ENCODE results near the gene NMT2. TPM values are rescaled to one million over a fixed set of nuclear protein-coding genes. Genes with fewer than 3 reads are reported as not detected.

The NMT2 gene
- total RNA-seq, 2 donors from 2014 or later, result 18.4 to 35.6 TPM

DNA sequence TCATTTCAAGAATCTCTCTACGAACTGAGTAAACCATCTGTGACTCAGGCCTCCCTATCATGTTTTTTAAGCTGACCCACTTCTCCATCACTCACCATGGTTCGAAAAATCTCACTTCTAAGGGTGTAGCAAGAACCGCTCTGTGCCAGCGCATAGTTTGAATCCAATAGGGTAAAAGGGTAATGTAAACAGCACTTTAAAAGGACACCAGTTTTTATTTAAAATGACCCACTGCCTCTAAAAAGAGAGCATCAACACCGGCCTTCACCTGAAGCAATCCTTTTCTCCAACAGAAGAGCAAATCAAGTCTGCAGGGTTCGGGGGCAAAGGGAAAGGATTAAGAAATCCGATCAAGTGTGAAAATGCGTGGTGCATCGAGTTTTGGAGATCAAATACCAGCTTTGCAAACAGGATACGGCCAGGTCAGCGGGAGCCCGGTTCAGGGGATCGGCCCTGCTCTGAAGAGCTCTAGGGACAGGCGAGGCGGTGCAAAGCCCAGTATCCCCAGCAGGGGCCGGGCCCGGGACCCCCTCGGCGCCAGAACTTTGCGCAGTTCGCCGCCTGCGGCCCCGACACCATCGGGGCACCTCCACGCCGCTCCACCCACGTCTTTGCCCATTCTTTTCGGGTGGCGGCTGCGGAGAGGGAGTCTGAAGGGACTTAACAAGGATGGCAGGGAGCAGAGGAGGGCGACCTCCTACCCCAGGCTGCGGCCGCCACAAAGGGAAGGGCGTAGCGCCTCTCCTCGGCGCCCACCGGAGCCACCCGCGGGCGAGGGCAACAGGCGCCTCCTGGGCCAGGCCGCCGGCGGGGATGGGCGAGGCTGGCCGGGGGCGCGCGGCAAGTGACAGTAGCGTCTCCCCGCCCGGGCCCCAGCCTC lies 842 bp downstream of the NMT2 start:
- H3K4me3 Mint-ChIP-seq, result peak overlapping the region; percentile 100
- peaks cover 6% of the 10 kb centered on the region for H3K36me3 Mint-ChIP-seq (ENCODE audit: low read depth)
- H3K9me3 Mint-ChIP-seq, result no peaks in the 10 kb centered on the region
- no peaks in the 10 kb centered on the region for H3K27me3 Mint-ChIP-seq
- peak overlapping the region; percentile 99 for H3K27ac Mint-ChIP-seq
- ATAC-seq (replicated peaks), result peak; percentile 75
- H3K4me1 Mint-ChIP-seq, result peaks cover 38% of the 10 kb centered on the region

- Mint-ChIP-seq H3K27me3 (no peaks in the 10 kb centered on the region), H3K4me3 (peak overlapping the region; percentile 100), H3K36me3 (ENCODE audit: low read depth) (peaks cover 6% of the 10 kb centered on the region), H3K4me1 (peaks cover 34% of the 10 kb centered on the region), H3K9me3 (no peaks in the 10 kb centered on the region), H3K27ac (peak overlapping the region; percentile 99)
- no peak for ATAC-seq (replicated peaks)
Observed at GRCh38 chr10:15166325-15166724, 2.2 kb downstream of the NMT2 start.

DNA sequence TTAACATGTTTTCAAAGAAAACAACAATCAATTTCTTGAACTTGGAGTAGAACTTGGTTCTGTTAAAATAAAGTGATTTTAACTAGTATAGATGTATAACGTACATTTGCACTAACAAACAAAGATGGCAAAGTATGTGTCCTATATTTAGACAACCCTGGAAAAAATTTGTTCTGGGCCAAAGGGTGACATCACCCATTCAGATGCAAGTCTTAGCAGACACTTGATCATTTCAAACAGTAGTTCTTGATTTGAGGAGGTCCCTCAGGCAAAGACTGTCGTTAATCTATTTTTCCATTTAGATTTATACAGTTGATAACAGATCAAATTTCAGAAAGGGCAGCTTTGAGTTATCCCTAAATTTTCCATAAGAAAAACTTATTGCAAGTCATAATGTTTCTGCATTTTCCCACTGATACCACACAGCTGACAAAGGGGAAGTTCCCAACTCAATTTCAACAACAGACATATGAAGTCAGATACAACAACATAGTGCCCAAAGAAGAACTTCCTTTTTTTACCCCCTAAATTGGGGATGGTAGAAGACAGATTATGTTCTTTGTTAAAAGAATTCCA lies 5.2 kb downstream of the NMT2 start:
- Mint-ChIP-seq H3K27me3 (no peaks in the 10 kb centered on the region), H3K27ac (no peak overlapping the region)

GRCh38 chr10:15158972-15159371 lies 9.5 kb downstream of the NMT2 start:
- H3K4me1 Mint-ChIP-seq, result peaks cover 10% of the 10 kb centered on the region
- ATAC-seq (replicated peaks), result no peak
- H3K27me3 Mint-ChIP-seq, result no peaks in the 10 kb centered on the region

More for the DNA sequence above, 5.2 kb downstream of the NMT2 start:
- no peak overlapping the region for H3K4me3 Mint-ChIP-seq
- peaks cover 6% of the 10 kb centered on the region for H3K36me3 Mint-ChIP-seq (ENCODE audit: low read depth)
- H3K9me3 Mint-ChIP-seq, result no peaks in the 10 kb centered on the region
- peaks cover 22% of the 10 kb centered on the region for H3K4me1 Mint-ChIP-seq
- no peak for ATAC-seq (replicated peaks)

GRCh38 chr10:15158448-15158847 lies 10.0 kb downstream of the NMT2 start:
- H3K36me3 Mint-ChIP-seq (ENCODE audit: low read depth), result peaks cover 6% of the 10 kb centered on the region
- ATAC-seq (replicated peaks), result no peak
- no peak overlapping the region for H3K4me3 Mint-ChIP-seq

More at GRCh38 chr10:15158972-15159371, 9.5 kb downstream of the NMT2 start:
- no peak overlapping the region for H3K27ac Mint-ChIP-seq
- peaks cover 6% of the 10 kb centered on the region for H3K36me3 Mint-ChIP-seq (ENCODE audit: low read depth)
- no peaks in the 10 kb centered on the region for H3K9me3 Mint-ChIP-seq
- no peak overlapping the region for H3K4me3 Mint-ChIP-seq

GRCh38 chr10:15155978-15156656 lies 12.4 kb downstream of the NMT2 start:
- Mint-ChIP-seq H3K27me3 (no peaks in the 10 kb centered on the region), H3K36me3 (ENCODE audit: low read depth) (peaks cover 6% of the 10 kb centered on the region), H3K4me1 (peaks cover 16% of the 10 kb centered on the region), H3K4me3 (no peak overlapping the region), H3K9me3 (no peaks in the 10 kb centered on the region), H3K27ac (no peak overlapping the region)
- no peak for ATAC-seq (replicated peaks)

More at GRCh38 chr10:15158448-15158847, 10.0 kb downstream of the NMT2 start:
- H3K4me1 Mint-ChIP-seq, result peaks cover 10% of the 10 kb centered on the region
- H3K9me3 Mint-ChIP-seq, result no peaks in the 10 kb centered on the region
- H3K27me3 Mint-ChIP-seq, result no peaks in the 10 kb centered on the region
- H3K27ac Mint-ChIP-seq, result no peak overlapping the region

- H3K27ac Mint-ChIP-seq, result peak overlapping the region; percentile 65
- ATAC-seq (replicated peaks), result no peak
- H3K27me3 Mint-ChIP-seq, result no peaks in the 10 kb centered on the region
- no peak overlapping the region for H3K4me3 Mint-ChIP-seq
- H3K4me1 Mint-ChIP-seq, result peaks cover 6% of the 10 kb centered on the region
- no peaks in the 10 kb centered on the region for H3K9me3 Mint-ChIP-seq
- peaks cover 6% of the 10 kb centered on the region for H3K36me3 Mint-ChIP-seq (ENCODE audit: low read depth)
Observed at GRCh38 chr10:15152556-15152955, 15.9 kb downstream of the NMT2 start.

GRCh38 chr10:15150563-15150962 lies 17.9 kb downstream of the NMT2 start:
- no peak overlapping the region for H3K27ac Mint-ChIP-seq
- no peak overlapping the region for H3K4me3 Mint-ChIP-seq
- no peaks in the 10 kb centered on the region for H3K36me3 Mint-ChIP-seq (ENCODE audit: low read depth)
- no peaks in the 10 kb centered on the region for H3K27me3 Mint-ChIP-seq
- H3K4me1 Mint-ChIP-seq, result peaks cover 15% of the 10 kb centered on the region
- ATAC-seq (replicated peaks), result no peak
- no peaks in the 10 kb centered on the region for H3K9me3 Mint-ChIP-seq

DNA sequence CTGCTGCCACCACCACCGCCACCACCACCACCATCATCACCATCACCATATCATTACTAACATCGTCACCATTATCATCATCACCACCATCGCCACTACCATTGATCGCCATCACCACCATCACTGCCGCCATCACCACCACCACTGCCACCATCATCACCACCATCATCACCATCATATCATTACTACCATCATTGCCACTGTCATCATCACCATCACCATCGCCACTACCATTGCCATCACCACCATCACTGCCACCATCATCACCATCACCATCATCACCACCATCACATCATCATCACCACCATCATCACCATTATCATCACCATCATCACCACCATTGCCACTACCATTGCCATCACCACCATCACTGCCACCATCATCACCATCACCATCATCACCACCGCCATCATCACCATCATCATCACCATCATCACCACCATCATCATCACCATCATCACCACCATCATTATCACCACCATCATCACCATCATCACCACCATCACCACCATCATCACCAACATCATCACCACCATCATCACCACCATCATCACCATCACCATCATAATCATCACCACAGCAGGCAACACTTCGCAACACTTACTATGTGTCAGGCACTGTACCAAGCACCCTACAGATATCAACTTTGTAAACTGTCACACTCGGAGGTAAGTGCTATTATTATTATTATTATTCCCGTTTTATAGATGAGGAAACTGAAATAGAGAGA lies 19.3 kb downstream of the NMT2 start:
- H3K9me3 Mint-ChIP-seq, result no peaks in the 10 kb centered on the region
- H3K36me3 Mint-ChIP-seq (ENCODE audit: low read depth), result no peaks in the 10 kb centered on the region
- peaks cover 19% of the 10 kb centered on the region for H3K4me1 Mint-ChIP-seq
- no peak for ATAC-seq (replicated peaks)
- H3K27ac Mint-ChIP-seq, result no peak overlapping the region
- H3K27me3 Mint-ChIP-seq, result no peaks in the 10 kb centered on the region
- no peak overlapping the region for H3K4me3 Mint-ChIP-seq

DNA sequence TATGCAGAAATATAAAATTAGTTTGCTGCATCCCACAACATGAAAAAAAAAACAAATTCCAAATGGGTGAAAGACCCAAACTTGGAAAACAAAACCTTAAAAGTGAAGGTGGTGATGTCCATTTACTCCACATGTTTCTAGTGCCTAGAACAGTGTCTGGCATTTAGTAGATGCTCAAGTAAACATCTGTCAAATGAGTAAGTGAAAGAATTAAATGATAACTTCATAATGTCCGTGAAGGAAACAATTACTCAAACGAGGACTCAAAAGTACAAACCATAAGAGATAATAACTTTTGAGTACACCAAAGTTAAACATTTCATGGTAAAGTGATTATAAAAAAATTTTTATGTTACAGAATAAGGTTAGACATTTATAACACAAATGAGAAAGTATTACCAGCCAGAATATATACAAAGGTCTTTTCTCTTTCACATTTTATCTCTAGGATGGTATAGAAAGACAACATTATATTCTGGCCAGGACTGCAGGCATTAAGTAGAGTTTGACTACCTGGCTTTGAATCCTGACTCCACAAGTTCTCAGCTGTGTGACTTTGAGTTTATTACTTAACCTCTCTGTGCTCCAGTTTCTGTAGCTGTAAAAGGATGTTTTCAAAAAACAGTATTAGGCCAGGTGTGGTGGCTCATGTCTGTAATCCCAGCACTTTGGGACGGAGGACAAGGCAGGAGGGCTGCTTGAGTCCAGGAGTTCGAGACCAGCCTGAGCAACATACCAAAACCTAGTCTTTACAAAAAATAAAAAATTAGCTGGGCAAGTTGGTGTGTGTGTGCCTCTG lies 20.7 kb downstream of the NMT2 start:
- H3K4me1 Mint-ChIP-seq, result peaks cover 19% of the 10 kb centered on the region
- H3K36me3 Mint-ChIP-seq (ENCODE audit: low read depth), result no peaks in the 10 kb centered on the region
- H3K27me3 Mint-ChIP-seq, result no peaks in the 10 kb centered on the region
- no peaks in the 10 kb centered on the region for H3K9me3 Mint-ChIP-seq
- peak; percentile 51 for ATAC-seq (replicated peaks)
- no peak overlapping the region for H3K27ac Mint-ChIP-seq
- no peak overlapping the region for H3K4me3 Mint-ChIP-seq

GRCh38 chr10:15146366-15146765 lies 22.1 kb downstream of the NMT2 start:
- peaks cover 3% of the 10 kb centered on the region for H3K36me3 Mint-ChIP-seq (ENCODE audit: low read depth)
- peak overlapping the region; percentile 69 for H3K27ac Mint-ChIP-seq
- no peaks in the 10 kb centered on the region for H3K27me3 Mint-ChIP-seq
- no peaks in the 10 kb centered on the region for H3K9me3 Mint-ChIP-seq
- no peak overlapping the region for H3K4me3 Mint-ChIP-seq
- H3K4me1 Mint-ChIP-seq, result peaks cover 21% of the 10 kb centered on the region
- ATAC-seq (replicated peaks), result no peak

DNA sequence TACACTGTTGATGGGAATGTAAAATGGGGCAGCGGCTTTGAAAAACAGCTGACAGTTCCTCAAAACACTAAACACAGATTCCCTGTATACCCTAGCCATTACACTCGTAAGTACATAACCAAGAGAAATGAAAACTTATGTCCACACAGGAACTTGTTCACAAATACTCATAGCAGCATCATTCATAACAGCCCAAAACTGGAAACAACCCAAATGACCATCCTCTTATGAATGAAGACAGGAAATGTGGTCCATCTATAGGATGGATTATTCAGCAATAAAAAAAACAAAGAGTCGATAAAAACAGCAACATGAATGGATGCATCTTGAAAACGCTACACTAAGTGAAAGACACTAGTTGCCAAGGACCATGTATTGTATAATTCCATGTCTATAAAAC lies 23.7 kb downstream of the NMT2 start:
- peaks cover 19% of the 10 kb centered on the region for H3K36me3 Mint-ChIP-seq (ENCODE audit: low read depth)
- H3K4me1 Mint-ChIP-seq, result peaks cover 25% of the 10 kb centered on the region
- ATAC-seq (replicated peaks), result no peak
- H3K27ac Mint-ChIP-seq, result no peak overlapping the region
- H3K9me3 Mint-ChIP-seq, result no peaks in the 10 kb centered on the region
- no peak overlapping the region for H3K4me3 Mint-ChIP-seq
- H3K27me3 Mint-ChIP-seq, result no peaks in the 10 kb centered on the region

- Mint-ChIP-seq H3K27me3 (no peaks in the 10 kb centered on the region), H3K36me3 (ENCODE audit: low read depth) (peaks cover 51% of the 10 kb centered on the region), H3K27ac (peak overlapping the region; percentile 43), H3K4me1 (peaks cover 28% of the 10 kb centered on the region), H3K9me3 (no peaks in the 10 kb centered on the region), H3K4me3 (peak overlapping the region; percentile 58)
- peak; percentile 91 for ATAC-seq (replicated peaks)
Observed at GRCh38 chr10:15141136-15142054, 27.1 kb downstream of the NMT2 start.

Measured in activated T-helper 17 cell treated with anti-CD3 and anti-CD28 coated beads, Interleukin-2, amount 50 U/mL, for 72 hours (primary cell).